ENCODE measurements around the gene DLG3. TPM values are rescaled to one million over a fixed set of nuclear protein-coding genes. Genes with fewer than 3 reads are reported as not detected.
A peak's percentile ranks its signal among the peaks of the same experiment; 100 is the strongest.

DLG3 gene
- total RNA-seq, 2 experiments from 2014 or later, result 39.6 to 48.8 TPM

DNA sequence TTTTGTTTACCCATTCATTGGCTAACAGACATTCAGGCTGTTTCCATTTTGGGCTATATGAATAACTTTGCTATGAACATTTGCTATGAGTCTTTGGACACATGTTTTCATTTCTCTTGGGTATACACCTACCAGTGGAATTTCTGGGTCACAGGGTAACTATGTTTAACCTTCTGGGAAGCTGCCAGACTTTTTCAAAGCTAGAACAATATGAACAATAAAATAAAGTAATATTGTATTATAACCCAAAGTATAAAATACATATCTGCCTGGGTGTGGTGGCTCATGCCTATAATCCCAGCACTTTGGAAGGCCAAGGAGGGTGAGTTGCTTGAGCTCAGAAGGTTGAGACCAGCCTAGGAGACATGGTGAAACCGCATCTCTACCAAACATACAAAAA is 90.6 kb downstream of the DLG3 start:
- Mint-ChIP-seq H3K9me3 (ENCODE audit: low read depth) (no peaks in the 10 kb centered on the region), H3K27ac (no peak overlapping the region), H3K4me1 (no peaks in the 10 kb centered on the region), H3K36me3 (peaks cover 1% of the 10 kb centered on the region), H3K27me3 (peaks cover 15% of the 10 kb centered on the region), H3K4me3 (no peak overlapping the region)
- ATAC-seq (no peak), DNase-seq (no peak)
- CTCF ChIA-PET, result no interaction called here

DNA sequence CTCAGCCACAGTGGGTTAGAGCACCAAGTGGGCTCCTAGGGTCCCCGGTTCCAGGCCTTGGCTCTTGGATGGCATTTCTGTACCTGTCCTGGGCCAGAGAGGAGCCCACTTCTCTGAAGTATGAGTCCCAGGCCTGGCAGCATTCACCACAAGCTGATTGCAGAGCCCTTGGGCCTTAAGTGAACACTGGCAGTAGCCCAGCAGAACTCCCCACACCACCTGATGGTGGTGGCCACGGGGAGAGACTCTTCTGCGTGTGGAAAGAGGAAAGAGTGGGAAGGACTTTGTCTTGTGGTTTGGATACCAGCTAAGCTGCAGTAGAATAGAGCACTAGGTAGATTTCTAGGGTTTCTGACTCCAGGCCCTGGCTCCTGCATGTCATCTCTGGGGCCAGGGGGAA is 104.8 kb downstream of the DLG3 start:
- DNase-seq, result no peak
- Mint-ChIP-seq H3K27ac (no peak overlapping the region), H3K9me3 (ENCODE audit: low read depth) (no peaks in the 10 kb centered on the region), H3K4me3 (no peak overlapping the region), H3K27me3 (no peaks in the 10 kb centered on the region), H3K4me1 (peaks cover 17% of the 10 kb centered on the region), H3K36me3 (no peaks in the 10 kb centered on the region)
- ATAC-seq, result no peak
- CTCF ChIA-PET, result no interaction called here

DNA sequence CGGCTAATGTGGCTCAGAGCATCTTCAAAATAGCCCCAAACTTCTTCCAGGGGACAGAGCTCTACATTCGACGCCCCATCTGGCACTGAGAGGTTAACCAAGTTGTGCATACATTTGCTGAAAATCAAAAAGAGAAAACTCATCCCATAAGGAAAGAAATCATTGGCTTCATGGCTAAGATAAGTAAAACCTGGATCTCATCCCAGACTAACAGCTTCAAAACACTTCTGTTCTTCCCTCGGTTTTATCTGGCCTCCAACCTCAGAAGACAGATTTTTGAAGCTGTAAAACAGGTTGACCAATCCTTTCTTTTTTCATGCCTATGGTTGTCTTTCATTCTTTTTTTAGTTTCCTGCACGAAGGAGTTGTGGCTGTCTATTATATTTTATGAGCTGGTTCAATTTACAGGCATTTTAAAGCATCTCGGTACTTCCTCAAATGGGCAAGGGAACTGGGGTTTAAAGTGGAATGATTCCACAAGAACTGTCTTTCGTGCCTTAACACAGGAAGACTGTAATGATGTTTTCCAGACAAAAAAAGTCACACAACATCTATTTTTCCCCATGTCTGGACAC is 107.6 kb downstream of the DLG3 start:
- ATAC-seq (no peak), DNase-seq (no peak)
- peaks cover 19% of the 10 kb centered on the region for H3K4me1 Mint-ChIP-seq
- CTCF ChIA-PET, result interaction anchor here (3.5 kb wide), 1 partner anchor 100 kb away, joined by 22 read pairs; no protein-coding TSS in a partner anchor
- no peaks in the 10 kb centered on the region for H3K36me3 Mint-ChIP-seq
- H3K27me3 Mint-ChIP-seq, result no peaks in the 10 kb centered on the region
- no peak overlapping the region for H3K27ac Mint-ChIP-seq
- no peak overlapping the region for H3K4me3 Mint-ChIP-seq
- no peaks in the 10 kb centered on the region for H3K9me3 Mint-ChIP-seq (ENCODE audit: low read depth)

DNA sequence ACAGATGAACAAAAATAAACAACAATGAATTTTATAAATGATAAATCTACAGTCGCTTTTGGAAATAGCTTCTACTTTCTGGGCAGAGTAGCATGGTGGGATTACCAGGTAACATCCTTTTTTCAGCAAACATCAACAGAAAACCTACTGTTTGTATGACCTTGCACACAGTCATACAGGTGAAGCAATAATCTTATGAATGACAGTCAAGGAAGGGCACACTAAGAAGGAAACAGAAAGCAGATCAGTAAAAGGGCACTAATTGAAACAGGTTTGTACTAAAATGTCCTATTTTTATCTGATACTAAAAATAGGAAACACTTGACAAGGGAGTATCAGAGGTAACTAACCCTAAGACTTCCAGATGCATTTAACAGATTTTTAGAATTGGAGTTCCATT is 108.9 kb downstream of the DLG3 start:
- Mint-ChIP-seq H3K36me3 (peaks cover 1% of the 10 kb centered on the region), H3K9me3 (ENCODE audit: low read depth) (no peaks in the 10 kb centered on the region), H3K4me3 (no peak overlapping the region), H3K27me3 (no peaks in the 10 kb centered on the region), H3K27ac (peak overlapping the region; percentile 68), H3K4me1 (peaks cover 19% of the 10 kb centered on the region)
- CTCF ChIA-PET, result interaction anchor here (1.0 to 3.5 kb wide), 6 partner anchors 9 to 120 kb away, joined by 3 to 22 read pairs (median 4); no protein-coding TSS in a partner anchor
- no peak for DNase-seq
- peak; percentile 69 for ATAC-seq

DNA sequence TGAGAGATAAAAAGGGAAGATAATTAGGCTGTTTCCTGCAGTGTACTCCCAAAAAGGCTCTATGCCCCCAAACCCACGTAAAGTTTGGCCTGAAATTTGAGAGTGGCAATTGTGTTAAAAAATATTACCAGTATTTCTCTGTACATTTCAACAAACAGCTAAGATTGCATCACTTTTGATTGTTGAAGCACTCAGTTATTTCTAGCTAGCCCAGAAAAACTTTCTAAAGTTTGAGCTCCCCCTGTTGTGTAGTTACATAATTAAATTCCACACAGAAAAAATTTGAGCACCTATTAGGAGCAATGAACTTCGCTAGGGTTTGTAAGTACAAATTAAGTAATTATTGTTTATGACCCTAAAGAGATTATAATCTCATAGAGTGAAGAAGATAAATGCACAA is 109.4 kb downstream of the DLG3 start:
- DNase-seq (no peak), ATAC-seq (peak; percentile 47)
- Mint-ChIP-seq H3K4me3 (no peak overlapping the region), H3K27me3 (no peaks in the 10 kb centered on the region), H3K4me1 (peaks cover 19% of the 10 kb centered on the region), H3K27ac (peak overlapping the region; percentile 68), H3K36me3 (peaks cover 1% of the 10 kb centered on the region), H3K9me3 (ENCODE audit: low read depth) (no peaks in the 10 kb centered on the region)
- CTCF ChIA-PET, result interaction anchor here (1.0 to 3.5 kb wide), 6 partner anchors 9 to 120 kb away, joined by 3 to 22 read pairs (median 4); no protein-coding TSS in a partner anchor

DNA sequence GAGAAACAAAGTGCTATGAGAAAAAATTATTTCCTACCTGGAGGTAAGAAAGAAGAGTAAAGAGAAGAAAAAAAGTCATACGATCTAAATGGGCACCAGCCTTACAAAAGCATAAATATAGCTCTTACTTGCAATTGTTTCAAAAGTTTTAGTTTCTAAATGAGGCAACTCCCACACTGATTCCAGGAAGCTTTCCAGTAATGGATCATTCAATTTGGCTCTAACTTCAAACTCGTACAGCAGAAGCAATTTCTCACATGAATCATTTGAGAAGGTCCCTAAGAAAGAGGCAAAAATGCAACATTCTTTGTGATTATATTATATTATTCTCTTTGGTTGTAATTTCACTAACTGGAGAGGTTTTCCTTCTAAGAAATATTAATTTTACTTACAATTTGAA is 109.9 kb downstream of the DLG3 start:
- Mint-ChIP-seq H3K9me3 (ENCODE audit: low read depth) (no peaks in the 10 kb centered on the region), H3K27me3 (no peaks in the 10 kb centered on the region), H3K36me3 (peaks cover 1% of the 10 kb centered on the region), H3K4me1 (peaks cover 21% of the 10 kb centered on the region), H3K27ac (no peak overlapping the region), H3K4me3 (no peak overlapping the region)
- DNase-seq (no peak), ATAC-seq (no peak)
- CTCF ChIA-PET, result interaction anchor here (1.0 to 3.5 kb wide), 6 partner anchors 10 to 121 kb away, joined by 3 to 22 read pairs (median 4); no protein-coding TSS in a partner anchor

DNA sequence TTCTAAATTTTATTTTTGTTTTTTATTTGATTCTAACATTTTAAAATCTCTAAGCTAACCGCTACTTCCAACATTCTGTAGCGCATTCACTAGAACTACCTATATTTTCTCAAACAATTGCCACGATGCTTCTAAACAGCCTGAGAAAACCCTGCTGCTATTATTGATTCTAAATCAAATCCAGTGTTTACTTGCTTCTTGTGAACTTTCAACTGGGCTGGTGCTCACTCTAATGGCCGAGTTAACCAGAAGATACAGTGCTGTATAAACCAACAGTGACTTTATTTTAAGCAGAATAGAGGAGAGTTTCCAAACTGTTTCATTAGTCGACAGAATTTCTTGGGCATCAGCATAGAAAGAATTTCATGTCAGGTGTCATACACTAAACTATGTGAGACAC is 110.3 kb downstream of the DLG3 start:
- CTCF ChIA-PET, result interaction anchor here (1.3 to 3.5 kb wide), 2 partner anchors 47 to 102 kb away, joined by 3 to 22 read pairs; no protein-coding TSS in a partner anchor
- DNase-seq, result no peak
- Mint-ChIP-seq H3K27ac (no peak overlapping the region), H3K9me3 (ENCODE audit: low read depth) (no peaks in the 10 kb centered on the region), H3K27me3 (no peaks in the 10 kb centered on the region), H3K4me3 (no peak overlapping the region), H3K4me1 (peaks cover 21% of the 10 kb centered on the region), H3K36me3 (peaks cover 1% of the 10 kb centered on the region)
- ATAC-seq, result no peak

Other genes starting within 250 kb of the DLG3 start
- not detected for gene AWAT1, start 210.2 kb upstream of the DLG3 start, total RNA-seq
- gene P2RY4, start 184.6 kb upstream of the DLG3 start, total RNA-seq, result under 1 TPM in 1 of 2 experiments, not detected in 1; 0.23 TPM
- not detected for gene ARR3, start 176.5 kb upstream of the DLG3 start, total RNA-seq
- gene RAB41, start 162.7 kb upstream of the DLG3 start, total RNA-seq, result not detected
- gene PDZD11, start 154.9 kb upstream of the DLG3 start, total RNA-seq, result 10 to 100 TPM; 30.8 to 34.1 TPM
- gene KIF4A, start 154.7 kb upstream of the DLG3 start, total RNA-seq, result 10 to 100 TPM; 41.0 to 44.7 TPM
- under 1 TPM in 1 of 2 experiments, not detected in 1; 0.26 TPM for gene GDPD2, start 21.5 kb upstream of the DLG3 start, total RNA-seq